ENCODE measurements around the gene CNOT8. TPM values are rescaled to one million over a fixed set of nuclear protein-coding genes. Genes with fewer than 3 reads are reported as not detected.

CNOT8 gene
- total RNA-seq, 2 experiments from 2014 or later = 52.4 to 79.4 TPM

DNA sequence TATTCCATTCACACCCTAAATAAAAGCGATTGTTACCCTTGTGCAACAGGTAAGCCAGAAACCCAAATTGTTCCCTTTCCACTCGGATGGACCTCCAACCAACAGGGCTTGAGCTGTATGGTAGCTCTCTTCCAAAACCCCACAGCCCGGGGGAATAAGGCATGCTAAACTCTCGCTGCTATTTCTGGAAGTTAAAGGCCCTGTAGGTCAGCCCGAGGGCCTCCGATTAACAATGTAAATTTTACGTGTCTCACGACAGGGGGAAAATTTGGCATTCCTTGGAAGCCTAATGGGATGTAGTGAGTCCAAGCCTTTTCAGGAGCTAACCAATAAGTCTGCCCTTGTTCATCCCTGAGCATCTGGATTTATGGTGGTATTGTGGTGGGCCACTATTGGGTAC is 26.0 kb downstream of the CNOT8 start:
- CTCF ChIA-PET (ENCODE audit: unreplicated experiment) = interaction anchor here (0.6 kb wide), 1 partner anchor 16 kb away, joined by 3 read pairs; no protein-coding TSS in a partner anchor

DNA sequence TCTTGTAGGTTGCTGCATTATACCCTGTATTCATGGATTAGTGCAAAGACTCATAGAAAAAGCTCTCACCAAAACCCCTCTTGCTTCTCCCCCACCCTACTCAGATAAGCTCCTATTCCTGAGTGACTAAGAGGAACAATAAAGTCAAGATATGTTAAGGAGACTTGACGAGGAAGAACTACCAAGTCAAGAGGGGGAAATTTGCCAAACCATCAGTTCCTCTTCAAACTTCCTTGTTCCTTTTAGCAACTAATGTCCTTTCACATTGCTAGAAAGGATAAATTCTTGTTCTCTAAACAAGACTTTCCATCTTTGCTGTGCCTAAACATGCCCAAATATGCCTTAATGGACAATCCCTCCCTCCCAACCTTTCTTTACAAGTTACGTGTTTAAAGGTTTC is 27.0 kb downstream of the CNOT8 start:
- H2AFZ ChIP-seq (ENCODE audit: low read length) = no peak overlapping the region
- H3K4me2 ChIP-seq (ENCODE audit: low read length) = no peak overlapping the region
- no peaks in the 10 kb centered on the region for H3K9me2 ChIP-seq (ENCODE audit: insufficient read depth, low read length)
- no peak overlapping the region for H3K27ac ChIP-seq (ENCODE audit: low read depth, low read length, poor library complexity, severe bottlenecking)
- H3K4me1 ChIP-seq (ENCODE audit: insufficient read depth, low read length, poor library complexity, severe bottlenecking) = no peaks in the 10 kb centered on the region
- no peaks in the 10 kb centered on the region for H4K20me1 ChIP-seq (ENCODE audit: insufficient read depth, low read length)
- H3K9me3 ChIP-seq (ENCODE audit: low read length) = peaks cover 21% of the 10 kb centered on the region
- BruUV-seq (replicated peaks) = no TSS peak
- H3K36me3 ChIP-seq (ENCODE audit: insufficient read depth, low read length) = peaks cover 92% of the 10 kb centered on the region
- CTCF ChIA-PET (ENCODE audit: unreplicated experiment) = no interaction called here
- H3K79me2 ChIP-seq (ENCODE audit: insufficient read depth, low read depth, low read length) = no peaks in the 10 kb centered on the region
- DNase-seq (ENCODE audit: low spot score) = no peak
- intact Hi-C loops (cut with micrococcal nuclease; ENCODE audit: unreplicated experiment) = no loop called here
- POLR2A ChIA-PET = interaction anchor here (1.3 kb wide), 1 partner anchor 32 kb away, joined by 3 read pairs; no protein-coding TSS in a partner anchor
- TF ChIP-seq EZH2phosphoT487 (IDR thresholded peaks at IDR 0.05; ENCODE audit: borderline replicate concordance, low read depth, low read length) (no peak), CTCF (conservative IDR thresholded peaks at IDR 0.05; ENCODE audit: low read length) (no peak)
- no peak overlapping the region for H3K4me3 ChIP-seq (ENCODE audit: low read depth, low read length, poor library complexity, severe bottlenecking)

More for the DNA sequence above, 26.0 kb downstream of the CNOT8 start:
- no TSS peak for BruUV-seq (replicated peaks)
- intact Hi-C loops (cut with micrococcal nuclease; ENCODE audit: unreplicated experiment) = no loop called here
- Histone ChIP-seq H3K4me1 (ENCODE audit: insufficient read depth, low read length, poor library complexity, severe bottlenecking) (no peaks in the 10 kb centered on the region), H3K79me2 (ENCODE audit: insufficient read depth, low read depth, low read length) (no peaks in the 10 kb centered on the region), H4K20me1 (ENCODE audit: insufficient read depth, low read length) (no peaks in the 10 kb centered on the region), H3K9me2 (ENCODE audit: insufficient read depth, low read length) (no peaks in the 10 kb centered on the region), H2AFZ (ENCODE audit: low read length) (no peak overlapping the region), H3K9me3 (ENCODE audit: low read length) (peaks cover 21% of the 10 kb centered on the region), H3K4me3 (ENCODE audit: low read depth, low read length, poor library complexity, severe bottlenecking) (no peak overlapping the region), H3K36me3 (ENCODE audit: insufficient read depth, low read length) (peaks cover 92% of the 10 kb centered on the region), H3K27ac (ENCODE audit: low read depth, low read length, poor library complexity, severe bottlenecking) (no peak overlapping the region), H3K4me2 (ENCODE audit: low read length) (no peak overlapping the region)
- DNase-seq (ENCODE audit: low spot score) = no peak
- POLR2A ChIA-PET = no interaction called here
- no peak for TF ChIP-seq CTCF (conservative IDR thresholded peaks at IDR 0.05; ENCODE audit: low read length)
- TF ChIP-seq EZH2phosphoT487 (IDR thresholded peaks at IDR 0.05; ENCODE audit: borderline replicate concordance, low read depth, low read length) = no peak

DNA sequence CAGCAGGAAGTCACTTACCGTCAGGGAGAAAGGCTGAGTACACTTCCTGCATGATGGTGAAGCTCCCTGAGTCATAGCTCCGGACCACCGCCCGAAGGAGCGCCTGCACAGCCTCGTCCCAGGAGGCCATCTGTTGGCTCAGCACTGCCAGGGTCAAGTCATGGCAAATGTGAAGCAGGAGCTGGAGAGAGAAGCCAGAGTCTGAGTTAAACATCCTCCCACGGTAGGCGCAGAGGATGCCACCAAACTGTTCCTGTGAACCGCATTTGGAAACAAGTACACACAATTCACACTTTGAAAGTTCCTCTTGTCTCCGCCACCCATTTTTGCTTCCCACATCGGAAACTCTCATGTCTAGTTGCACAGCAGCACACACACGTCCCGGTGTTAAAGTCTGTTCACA is 33.9 kb downstream of the CNOT8 start:
- no TSS peak for BruUV-seq (replicated peaks)
- Histone ChIP-seq H4K20me1 (ENCODE audit: insufficient read depth, low read length) (no peaks in the 10 kb centered on the region), H3K4me2 (ENCODE audit: low read length) (no peak overlapping the region), H3K36me3 (ENCODE audit: insufficient read depth, low read length) (peaks cover 96% of the 10 kb centered on the region), H3K9me3 (ENCODE audit: low read length) (no peaks in the 10 kb centered on the region), H2AFZ (ENCODE audit: low read length) (no peak overlapping the region), H3K79me2 (ENCODE audit: insufficient read depth, low read depth, low read length) (no peaks in the 10 kb centered on the region), H3K4me3 (ENCODE audit: low read depth, low read length, poor library complexity, severe bottlenecking) (no peak overlapping the region), H3K4me1 (ENCODE audit: insufficient read depth, low read length, poor library complexity, severe bottlenecking) (no peaks in the 10 kb centered on the region), H3K9me2 (ENCODE audit: insufficient read depth, low read length) (no peaks in the 10 kb centered on the region), H3K27ac (ENCODE audit: low read depth, low read length, poor library complexity, severe bottlenecking) (no peak overlapping the region)
- intact Hi-C loops (cut with micrococcal nuclease; ENCODE audit: unreplicated experiment) = no loop called here
- DNase-seq (ENCODE audit: low spot score) = no peak
- ChIA-PET CTCF (ENCODE audit: unreplicated experiment) (no interaction called here), POLR2A (no interaction called here)
- TF ChIP-seq CTCF (conservative IDR thresholded peaks at IDR 0.05; ENCODE audit: low read length) (no peak), EZH2phosphoT487 (IDR thresholded peaks at IDR 0.05; ENCODE audit: borderline replicate concordance, low read depth, low read length) (no peak)

Data from OCI-LY7 (cell line).